Osteoblast (primary cell): Measurements from ENCODE around the gene ZNF804A. TPM values are rescaled to one million over a fixed set of nuclear protein-coding genes. Genes with fewer than 3 reads are reported as not detected.

Source experiments
- DNase-seq: peaks from one replicate; pipeline ENCODE4 v3.0.0; 2011; ENCODE audit warnings: low spot score, mixed read lengths; ENCODE audit not compliant: insufficient read length; ENCODE audit errors: missing footprints
- H2AFZ ChIP-seq: 2 replicates; pipeline ENCODE4 v1.6.0; 2011; ENCODE audit warnings: mild to moderate bottlenecking, low read length
- H3K27ac ChIP-seq: 2 replicates; pipeline ENCODE4 v1.5.1; 2011; ENCODE audit warnings: mild to moderate bottlenecking, low read depth, low read length, moderate library complexity
- H3K27me3 ChIP-seq: 2 replicates; pipeline ENCODE4 v1.6.0; 2012; ENCODE audit warnings: mild to moderate bottlenecking, control low read depth, inconsistent platforms, low read length, moderate library complexity; ENCODE audit not compliant: insufficient read depth
- H3K36me3 ChIP-seq: 2 replicates; pipeline ENCODE4 v1.5.1; 2011; ENCODE audit warnings: mild to moderate bottlenecking, low read length, control low read depth, moderate library complexity; ENCODE audit not compliant: insufficient read depth
- H3K4me1 ChIP-seq: 2 replicates; pipeline ENCODE4 v1.5.1; 2011; ENCODE audit warnings: mild to moderate bottlenecking, low read length, control low read depth, moderate library complexity; ENCODE audit not compliant: insufficient read depth
- H3K4me2 ChIP-seq: 2 replicates; pipeline ENCODE4 v1.6.0; 2011; ENCODE audit warnings: mild to moderate bottlenecking, low read length; ENCODE audit not compliant: insufficient read depth
- H3K4me3 ChIP-seq: fragments of 200-600 bp; sonication (generic); 3 replicates; pipeline ENCODE4 v1.5.1; 2012; ENCODE audit warnings: mild to moderate bottlenecking, low read length, inconsistent platforms; ENCODE audit not compliant: insufficient read depth
- H3K79me2 ChIP-seq: 2 replicates; pipeline ENCODE4 v1.6.0; 2012; ENCODE audit warnings: mild to moderate bottlenecking, low read length, control low read depth, inconsistent platforms; ENCODE audit not compliant: insufficient read depth
- H3K9me3 ChIP-seq: 2 replicates; pipeline ENCODE4 v1.5.1; 2011; ENCODE audit warnings: low read depth, low read length, control low read depth
- H4K20me1 ChIP-seq: 2 replicates; pipeline ENCODE4 v1.6.0; 2012; ENCODE audit warnings: mild to moderate bottlenecking, low read length, control low read depth; ENCODE audit not compliant: insufficient read depth
- CTCF ChIP-seq: IDR thresholded peaks from 2 replicates; pipeline ENCODE4 v1.5.1; 2011; ENCODE audit warnings: mild to moderate bottlenecking, low read depth, low read length, moderate library complexity; ENCODE audit errors: extremely low read depth
- total RNA-seq: library from RNA; depleted of rRNA; stranded (reverse); fragments of >200 nt; gene quantifications from 2 replicates; pipeline ENCODE4 v1.2.3, GENCODE V29; 2012

Gene ZNF804A
- total RNA-seq, 1 donor = not detected

DNA sequence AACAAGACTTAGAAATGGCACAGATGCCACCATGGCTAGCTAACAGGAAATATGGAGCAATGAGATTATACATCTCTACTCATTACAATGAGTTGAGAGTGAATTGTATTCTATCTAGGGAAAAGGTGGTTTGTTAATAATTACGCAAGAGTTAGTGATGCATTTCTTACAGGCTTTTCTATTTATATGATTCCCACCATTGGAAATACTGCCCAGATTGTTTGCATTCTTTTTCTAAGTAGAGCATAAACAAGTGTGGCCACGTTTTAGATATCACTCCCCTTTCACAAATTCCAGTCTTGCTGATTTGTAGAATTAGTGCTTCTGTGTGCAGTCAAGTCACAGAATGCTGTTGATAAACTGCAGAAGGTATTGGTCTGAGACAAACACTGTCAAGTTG is 56.6 kb downstream of the ZNF804A start:
- H3K27ac ChIP-seq = no peak overlapping the region
- H3K27me3 ChIP-seq = no peaks in the 10 kb centered on the region
- H4K20me1 ChIP-seq = no peaks in the 10 kb centered on the region
- no peak overlapping the region for H3K4me2 ChIP-seq
- no peak for DNase-seq
- H3K4me1 ChIP-seq = no peaks in the 10 kb centered on the region
- H3K36me3 ChIP-seq = no peaks in the 10 kb centered on the region
- H2AFZ ChIP-seq = no peak overlapping the region
- H3K9me3 ChIP-seq = no peaks in the 10 kb centered on the region
- TF ChIP-seq CTCF = no peak
- no peak overlapping the region for H3K4me3 ChIP-seq
- H3K79me2 ChIP-seq = no peaks in the 10 kb centered on the region

DNA sequence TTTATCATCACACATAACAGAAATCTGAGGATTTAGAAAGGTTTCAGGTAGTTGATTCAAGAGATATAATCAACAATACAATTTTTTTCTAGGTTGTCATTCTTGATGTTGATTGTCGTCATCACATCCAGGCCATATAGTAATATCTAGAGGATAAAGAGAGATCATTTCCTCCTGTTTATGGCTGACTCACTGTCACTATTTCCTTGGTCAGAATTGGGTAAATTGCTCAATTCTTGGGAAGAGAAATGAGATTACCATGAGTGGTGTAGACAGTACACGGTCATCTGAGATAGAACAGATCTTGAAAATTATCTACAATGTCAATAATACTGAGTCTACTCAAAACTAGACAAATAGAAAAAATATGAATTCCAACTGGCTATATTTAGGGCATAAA is 78.8 kb downstream of the ZNF804A start:
- no peak for TF ChIP-seq CTCF
- H4K20me1 ChIP-seq = no peaks in the 10 kb centered on the region
- H3K79me2 ChIP-seq = no peaks in the 10 kb centered on the region
- no peak overlapping the region for H3K4me2 ChIP-seq
- H3K27me3 ChIP-seq = no peaks in the 10 kb centered on the region
- no peaks in the 10 kb centered on the region for H3K36me3 ChIP-seq
- no peak overlapping the region for H2AFZ ChIP-seq
- peaks cover 3% of the 10 kb centered on the region for H3K9me3 ChIP-seq
- no peaks in the 10 kb centered on the region for H3K4me1 ChIP-seq
- no peak overlapping the region for H3K4me3 ChIP-seq
- DNase-seq = no peak
- no peak overlapping the region for H3K27ac ChIP-seq

DNA sequence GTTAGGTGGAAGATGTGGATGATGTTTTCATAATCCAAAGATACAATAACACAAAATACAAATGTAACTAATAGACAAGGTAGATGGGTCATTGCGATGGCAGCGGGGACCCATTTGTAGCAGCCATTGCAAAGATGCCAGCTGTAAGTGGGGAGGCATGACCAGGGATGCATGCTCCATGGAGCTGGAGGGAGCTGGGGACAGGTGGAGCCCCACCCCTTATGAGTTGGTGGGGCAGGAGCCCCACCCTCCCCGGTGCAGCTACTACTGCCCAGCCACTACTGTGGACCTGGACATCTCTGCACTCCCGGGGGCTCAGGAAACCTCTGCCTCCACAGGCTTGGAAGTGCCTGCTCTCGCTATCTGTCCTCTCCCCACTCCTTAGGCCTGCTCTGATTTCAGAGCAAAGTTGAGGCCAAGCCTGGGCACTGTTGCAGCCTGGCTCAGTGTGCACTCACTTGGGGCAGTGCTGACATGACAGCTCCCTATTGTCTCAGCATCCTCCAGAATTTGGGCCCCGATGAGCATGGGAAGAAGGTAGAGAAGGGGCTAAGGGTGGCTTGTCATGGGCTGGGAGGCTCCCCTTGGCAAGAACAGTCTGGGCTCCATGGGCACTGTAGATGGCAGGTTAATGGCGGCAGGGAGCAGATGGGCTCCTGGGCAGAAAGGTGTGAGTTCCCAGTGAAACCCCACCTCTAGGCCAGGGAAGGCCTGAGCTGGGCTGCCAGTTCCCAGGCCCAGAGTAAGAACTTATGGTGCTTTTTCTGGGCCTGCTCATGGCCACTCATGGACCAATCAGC is 81.1 kb downstream of the ZNF804A start:
- TF ChIP-seq CTCF = no peak
- DNase-seq = no peak
- H3K79me2 ChIP-seq = no peaks in the 10 kb centered on the region

GRCh38 chr2:184680825-184681224 is 82.5 kb downstream of the ZNF804A start:
- Histone ChIP-seq H4K20me1 (no peaks in the 10 kb centered on the region), H3K79me2 (no peaks in the 10 kb centered on the region), H2AFZ (no peak overlapping the region), H3K27ac (no peak overlapping the region), H3K27me3 (no peaks in the 10 kb centered on the region), H3K9me3 (peaks cover 3% of the 10 kb centered on the region), H3K4me1 (no peaks in the 10 kb centered on the region), H3K4me2 (no peak overlapping the region), H3K36me3 (no peaks in the 10 kb centered on the region), H3K4me3 (no peak overlapping the region)
- no peak for TF ChIP-seq CTCF
- no peak for DNase-seq

More for the DNA sequence above, 81.1 kb downstream of the ZNF804A start:
- H3K9me3 ChIP-seq = peaks cover 3% of the 10 kb centered on the region
- H4K20me1 ChIP-seq = no peaks in the 10 kb centered on the region
- no peak overlapping the region for H3K27ac ChIP-seq
- H3K4me2 ChIP-seq = no peak overlapping the region
- no peaks in the 10 kb centered on the region for H3K36me3 ChIP-seq
- no peaks in the 10 kb centered on the region for H3K4me1 ChIP-seq
- no peak overlapping the region for H3K4me3 ChIP-seq
- H2AFZ ChIP-seq = no peak overlapping the region
- H3K27me3 ChIP-seq = no peaks in the 10 kb centered on the region
